Transverse colon (tissue), 4 donors: Measurements from ENCODE around the gene STXBP3. TPM values are rescaled to one million over a fixed set of nuclear protein-coding genes. Genes with fewer than 3 reads are reported as not detected.

Source experiments
- DNase-seq: peaks from one replicate; pipeline ENCODE4 v3.0.0-alpha.2; 2019
- H3K27ac ChIP-seq, 4 donors: fragments of 200-600 bp; sonication (generic); 2 replicates each; pipeline ENCODE4 v1.5.1; 2016 to 2018; ENCODE audit warnings: inconsistent platforms in 4 of 4
- H3K27me3 ChIP-seq: fragments of 200-600 bp; sonication (generic); 2 replicates; pipeline ENCODE4 v1.5.1; 2017; ENCODE audit warnings: inconsistent platforms
- H3K36me3 ChIP-seq, 4 donors: fragments of 200-600 bp; sonication (generic); 2 replicates each; pipeline ENCODE4 v1.5.1; 2017 to 2019; ENCODE audit warnings: inconsistent platforms in 4 of 4
- H3K4me1 ChIP-seq, 4 donors: fragments of 200-600 bp; sonication (generic); 2 replicates each; pipeline ENCODE4 v1.5.1; 2017 to 2020; ENCODE audit warnings: inconsistent platforms in 4 of 4
- H3K4me3 ChIP-seq, 4 donors: fragments of 200-600 bp; sonication (generic); 1 replicate in 1 of 4; 2 replicates in 3 of 4; pipeline versions ENCODE4 v1.5.1 to v1.6.1; 2017 to 2019; ENCODE audit warnings: inconsistent platforms in 4 of 4
- H3K9me3 ChIP-seq, 2 donors: fragments of 200-600 bp; sonication (generic); 2 replicates each; pipeline ENCODE4 v1.5.1; 2017 to 2019; ENCODE audit warnings: inconsistent platforms in 2 of 2
- CTCF ChIP-seq, 5 experiments: fragments of 200-600 bp in 3 of 5; fragments of 450-650 bp in 2 of 5; sonication (generic) in 3 of 5; IDR thresholded peaks; 1 replicate in 2 of 5; 2 replicates in 3 of 5; pipeline ENCODE4 v1.5.1; 2016 to 2017; ENCODE audit warnings: antibody characterized with exemption in 5 of 5, inconsistent platforms in 3 of 5, mild to moderate bottlenecking in 2 of 5, moderate library complexity in 1 of 5
- EP300 ChIP-seq: sonication (generic); formaldehyde crosslinking; IDR thresholded peaks from one replicate; pipeline ENCODE4 v1.6.1; 2017; ENCODE audit warnings: antibody characterized with exemption, low read depth
- POLR2A ChIP-seq: fragments of 450-650 bp; IDR thresholded peaks from one replicate; pipeline ENCODE4 v1.6.1; 2016; ENCODE audit warnings: antibody characterized with exemption, mild to moderate bottlenecking, moderate library complexity
- POLR2AphosphoS5 ChIP-seq, 3 donors: sonication (generic); formaldehyde crosslinking; IDR thresholded peaks; one replicate each; pipeline ENCODE4 v1.6.1; 2016; ENCODE audit warnings: antibody characterized with exemption in 3 of 3
- WGBS, 2 donors: methylation state at CpG; one replicate each; pipeline ENCODE4 v1.1.5; 2018; ENCODE audit warnings: low coverage in 1 of 2; 5-methylcytosine and 5-hydroxymethylcytosine counted together
- in situ Hi-C, 4 donors: fragments of 200-750 bp; cut with MboI; loops; one replicate each; pipeline versions ENCODE4 v1.15.0 to v1.15.1; 2017; ENCODE audit warnings: low sequenced_read_pairs in 3 of 4, low pct_ligation_motif_present in 1 of 4, low pct_unique_long_range_greater_than_20kb in 1 of 4
- intact Hi-C: fragments of 100-400 bp; cut with DNase I; formaldehyde crosslinking; loops from one replicate; pipeline ENCODE4 v1.15.1; 2023; ENCODE audit warnings: low total_unique reads
- total RNA-seq, 4 donors: library from RNA; depleted of rRNA; stranded (reverse); fragments of >200 nt; gene quantifications; one replicate each; pipeline ENCODE4 v1.1.0, GENCODE V29; 2016

STXBP3 gene
- total RNA-seq, 4 donors from 2014 or later, result 33.3 to 134 (median 76.3) TPM

- Histone ChIP-seq H3K27ac (no peak overlapping the region), H3K9me3 (no peaks in the 10 kb centered on the region), H3K36me3 (no peaks in the 10 kb centered on the region), H3K4me1 (peaks cover 0 to 9% (median 6%) of the 10 kb centered on the region in 4 donors), H3K4me3 (no peak overlapping the region), H3K27me3 (no peaks in the 10 kb centered on the region)
- DNase-seq, result no peak
- intact Hi-C loops, result no loop called here
- TF ChIP-seq EP300 (no peak), POLR2AphosphoS5 (IDR thresholded peaks at IDR 0.05) (no peak), CTCF (IDR thresholded peaks at IDR 0.05) (no peak), POLR2A (no peak)
- in situ Hi-C loops, result no loop called here
- 46 to 81% methylated on average over 2 to 3 of the region's 3 CpGs for WGBS, 2 donors
Observed at GRCh38 chr1:108823632-108824031, 77.2 kb downstream of the STXBP3 start.

GRCh38 chr1:108824051-108824450 is 77.6 kb downstream of the STXBP3 start:
- Histone ChIP-seq H3K27ac (no peak overlapping the region), H3K9me3 (no peaks in the 10 kb centered on the region), H3K4me1 (peaks cover 0 to 13% (median 6%) of the 10 kb centered on the region in 4 donors), H3K4me3 (no peak overlapping the region), H3K36me3 (no peaks in the 10 kb centered on the region), H3K27me3 (no peaks in the 10 kb centered on the region)
- TF ChIP-seq CTCF (IDR thresholded peaks at IDR 0.05), result no peak
- intact Hi-C loops (no loop called here), in situ Hi-C loops (no loop called here)
- WGBS, 2 donors, result 92% methylated on average over 3 of the region's 3 CpGs; no CpG with 5 or more reads in 1 of the 2 donors
- no peak for DNase-seq

- no peaks in the 10 kb centered on the region for H3K9me3 ChIP-seq
- TF ChIP-seq POLR2AphosphoS5 (IDR thresholded peaks at IDR 0.05) (no peak), EP300 (no peak), CTCF (IDR thresholded peaks at IDR 0.05) (no peak), POLR2A (no peak)
- intact Hi-C loops (no loop called here), in situ Hi-C loops (loop anchor here in 1 of 4 donors (5.0 kb wide), 1 partner anchor 71 kb away; no protein-coding TSS in a partner anchor)
- H3K27me3 ChIP-seq, result no peaks in the 10 kb centered on the region
- H3K27ac ChIP-seq, result no peak overlapping the region
- peaks cover 0 to 30% (median 11%) of the 10 kb centered on the region in 4 donors for H3K4me1 ChIP-seq
- no peak for DNase-seq
- 74 to 87% methylated on average over 3 of the region's 3 CpGs for WGBS, 2 donors
- no peak overlapping the region for H3K4me3 ChIP-seq
- H3K36me3 ChIP-seq, result no peaks in the 10 kb centered on the region
Observed at GRCh38 chr1:108826081-108826635, 79.7 kb downstream of the STXBP3 start.

GRCh38 chr1:108828074-108828961 is 81.8 kb downstream of the STXBP3 start:
- Histone ChIP-seq H3K27me3 (no peaks in the 10 kb centered on the region), H3K27ac (peak overlapping the region; percentile 76 to 89 (median 76)), H3K4me3 (no peak overlapping the region), H3K9me3 (no peaks in the 10 kb centered on the region), H3K36me3 (no peaks in the 10 kb centered on the region), H3K4me1 (peaks cover 0 to 36% (median 11%) of the 10 kb centered on the region in 4 donors)
- TF ChIP-seq CTCF (IDR thresholded peaks at IDR 0.05) (peak; percentile 73 to 83 (median 81)), POLR2AphosphoS5 (IDR thresholded peaks at IDR 0.05) (no peak), POLR2A (no peak), EP300 (no peak)
- WGBS, 2 donors, result 16 to 20% methylated on average over 4 to 12 of the region's 12 CpGs
- peak; percentile 84 for DNase-seq
- in situ Hi-C loops (loop anchor here in 1 of 4 donors (5.0 kb wide), 1 partner anchor 69 kb away; no protein-coding TSS in a partner anchor), intact Hi-C loops (loop anchor here (2.0 kb wide), 1 partner anchor 70 kb away; no protein-coding TSS in a partner anchor)
